ENCODE data around the gene GEN1.

GEN1 gene

DNA sequence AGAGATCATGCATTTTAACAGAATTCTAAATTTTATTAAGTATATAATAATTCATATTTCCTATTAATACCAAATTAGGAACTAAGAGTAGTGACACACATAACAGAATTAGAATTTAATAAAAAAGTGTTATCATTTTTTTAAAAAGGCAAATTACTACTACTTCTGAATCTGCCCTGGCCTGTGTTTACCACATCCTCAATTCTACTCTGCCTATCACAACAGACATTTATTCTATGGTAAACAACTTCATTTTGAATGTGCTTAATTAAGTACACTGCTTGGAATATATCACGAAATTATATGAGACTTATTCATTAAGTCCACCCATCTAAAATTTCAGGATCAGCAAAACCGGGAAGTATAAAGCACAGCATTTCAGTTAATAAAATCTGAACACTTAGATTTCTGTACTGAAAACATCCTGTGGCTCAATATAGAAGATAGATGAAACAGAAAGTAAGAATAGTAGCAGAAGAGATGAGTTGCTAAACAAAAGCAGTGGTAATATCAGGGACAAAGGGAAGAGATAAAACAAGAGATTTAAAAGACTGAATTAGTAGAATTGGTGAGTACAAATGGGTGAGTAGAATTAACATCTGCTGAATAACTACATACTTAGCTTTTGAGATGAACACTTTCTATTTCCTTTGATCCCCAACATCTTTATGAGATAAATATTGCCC is 4.0 kb upstream of the GEN1 start:
- Histone ChIP-seq H3K27me3 (no peaks in the 10 kb centered on the region), H3K9me3 (no peaks in the 10 kb centered on the region), H3K36me3 (no peaks in the 10 kb centered on the region; the same call in 1 of the 2 replicates), H3K4me1 (no peaks in the 10 kb centered on the region), H3K4me3 (ENCODE audit: low read depth, low read length) (no peak overlapping the region)
- DNase-seq: no peak
- TF ChIP-seq, protein P1, sequence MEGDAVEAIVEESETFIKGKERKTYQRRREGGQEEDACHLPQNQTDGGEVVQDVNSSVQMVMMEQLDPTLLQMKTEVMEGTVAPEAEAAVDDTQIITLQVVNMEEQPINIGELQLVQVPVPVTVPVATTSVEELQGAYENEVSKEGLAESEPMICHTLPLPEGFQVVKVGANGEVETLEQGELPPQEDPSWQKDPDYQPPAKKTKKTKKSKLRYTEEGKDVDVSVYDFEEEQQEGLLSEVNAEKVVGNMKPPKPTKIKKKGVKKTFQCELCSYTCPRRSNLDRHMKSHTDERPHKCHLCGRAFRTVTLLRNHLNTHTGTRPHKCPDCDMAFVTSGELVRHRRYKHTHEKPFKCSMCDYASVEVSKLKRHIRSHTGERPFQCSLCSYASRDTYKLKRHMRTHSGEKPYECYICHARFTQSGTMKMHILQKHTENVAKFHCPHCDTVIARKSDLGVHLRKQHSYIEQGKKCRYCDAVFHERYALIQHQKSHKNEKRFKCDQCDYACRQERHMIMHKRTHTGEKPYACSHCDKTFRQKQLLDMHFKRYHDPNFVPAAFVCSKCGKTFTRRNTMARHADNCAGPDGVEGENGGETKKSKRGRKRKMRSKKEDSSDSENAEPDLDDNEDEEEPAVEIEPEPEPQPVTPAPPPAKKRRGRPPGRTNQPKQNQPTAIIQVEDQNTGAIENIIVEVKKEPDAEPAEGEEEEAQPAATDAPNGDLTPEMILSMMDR (IDR thresholded peaks at IDR 0.05; ENCODE audit: low read depth, low read length): no peak

DNA sequence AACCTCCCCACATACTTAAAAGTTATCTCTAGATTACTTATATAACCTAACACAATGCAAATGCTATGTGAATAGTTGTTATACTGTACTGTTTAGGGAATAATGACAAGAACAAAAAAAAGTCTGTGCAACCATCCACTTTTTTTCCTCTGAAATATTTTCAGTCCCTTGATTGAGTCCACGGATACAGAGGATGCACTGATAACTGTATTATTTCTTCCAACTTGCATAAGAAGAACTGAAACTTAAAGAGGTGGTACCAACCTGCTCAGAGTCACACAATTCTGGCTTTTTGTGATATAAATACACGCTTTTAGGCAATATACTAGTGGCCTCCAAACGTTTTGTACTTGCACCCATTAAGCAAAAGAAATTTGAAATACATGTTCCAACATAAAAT is 1.7 kb upstream of the GEN1 start:
- Histone ChIP-seq H3K4me3 (ENCODE audit: low read depth, low read length) (peak overlapping the region; percentile 90), H3K36me3 (no peaks in the 10 kb centered on the region), H3K9me3 (no peaks in the 10 kb centered on the region), H3K4me1 (peaks cover 6% of the 10 kb centered on the region; the same call in 1 of the 2 replicates), H3K27me3 (no peaks in the 10 kb centered on the region)
- no peak for DNase-seq
- TF ChIP-seq, protein P1 (IDR thresholded peaks at IDR 0.05; ENCODE audit: low read depth, low read length): no peak

DNA sequence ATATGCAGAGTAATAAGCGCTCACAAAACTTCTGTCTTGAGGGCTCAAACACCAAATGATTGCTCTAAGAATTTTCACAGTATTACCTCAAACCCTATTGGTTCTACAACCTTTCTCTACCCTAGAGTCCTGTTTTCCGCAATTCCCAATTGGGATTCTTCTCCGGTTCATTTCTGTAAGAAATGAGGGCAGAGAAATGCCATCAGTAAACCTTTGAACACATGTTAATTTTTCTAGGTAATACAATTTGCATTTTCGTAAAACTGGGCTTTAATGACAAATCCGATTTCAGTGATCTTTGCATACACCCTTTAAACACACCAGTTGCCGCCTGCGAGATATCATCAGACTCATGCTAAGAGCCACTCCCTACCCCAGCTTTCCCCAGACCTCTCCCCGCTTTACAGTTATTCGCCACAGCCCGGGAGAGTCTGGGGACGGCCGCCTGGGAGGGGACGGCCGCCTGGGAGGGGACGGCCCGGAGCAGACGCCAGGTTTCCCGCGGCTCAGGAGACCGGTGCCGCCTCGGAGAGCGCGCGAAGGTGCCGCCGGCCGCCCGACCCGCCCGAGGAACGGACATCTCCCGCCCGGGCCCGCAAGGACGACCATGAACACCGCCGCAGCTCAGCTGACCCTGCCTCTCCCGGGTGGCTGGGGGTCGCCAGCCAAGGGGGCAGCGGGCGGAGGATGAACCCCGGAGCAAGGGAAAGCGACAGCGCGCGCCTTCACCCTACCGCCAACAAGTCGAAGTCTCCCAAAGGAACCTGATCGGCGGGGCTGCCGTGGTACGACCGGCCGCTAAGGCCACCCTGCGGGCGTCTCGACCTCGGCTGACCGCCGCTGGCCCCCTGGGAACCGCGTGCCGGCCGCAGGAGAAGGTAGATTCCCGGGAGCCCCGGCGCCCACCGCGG is 791 bp upstream of the GEN1 start:
- H3K36me3 ChIP-seq: no peaks in the 10 kb centered on the region
- H3K27me3 ChIP-seq: no peaks in the 10 kb centered on the region
- peak; percentile 81 for DNase-seq
- H3K4me3 ChIP-seq (ENCODE audit: low read depth, low read length): peak overlapping the region; percentile 90
- H3K4me1 ChIP-seq: peaks cover 9% of the 10 kb centered on the region; the same call in 1 of the 2 replicates
- no peaks in the 10 kb centered on the region for H3K9me3 ChIP-seq
- TF ChIP-seq, protein P1 (IDR thresholded peaks at IDR 0.05; ENCODE audit: low read depth, low read length): no peak

DNA sequence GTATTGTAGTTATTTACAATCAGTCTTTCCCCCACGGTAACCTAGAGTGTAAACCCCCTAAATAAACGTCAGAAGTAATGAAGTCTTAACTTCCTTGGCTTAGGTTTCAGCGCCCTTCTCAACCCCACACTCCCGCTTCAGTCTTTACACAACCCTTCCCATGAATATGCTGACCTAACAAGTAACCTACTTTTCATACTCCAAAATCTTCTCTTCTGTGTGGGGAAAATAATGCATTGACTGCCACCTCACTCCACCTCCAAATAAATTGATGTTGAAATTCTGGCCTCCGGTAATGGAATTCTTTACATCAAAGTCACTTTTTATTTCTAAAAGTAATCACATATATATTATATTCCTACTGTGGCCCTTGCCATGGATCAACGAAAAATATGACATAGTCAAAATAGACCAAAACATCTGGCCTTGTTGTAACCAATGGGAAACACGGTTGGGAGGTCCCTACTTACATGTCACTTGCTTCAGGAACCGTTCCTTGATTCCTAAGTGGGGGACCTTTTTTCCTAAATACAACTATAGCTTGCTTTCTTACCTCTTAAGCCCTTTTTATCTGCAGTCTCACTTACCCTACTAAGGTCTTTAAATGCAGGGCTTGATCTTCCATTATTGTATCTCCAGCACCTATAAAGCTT is 961 bp downstream of the GEN1 start:
- TF ChIP-seq, protein P1 (IDR thresholded peaks at IDR 0.05; ENCODE audit: low read depth, low read length): no peak
- Histone ChIP-seq H3K27me3 (no peaks in the 10 kb centered on the region), H3K36me3 (no peaks in the 10 kb centered on the region), H3K4me3 (ENCODE audit: low read depth, low read length) (peak overlapping the region; percentile 90), H3K4me1 (peaks cover 9% of the 10 kb centered on the region; the same call in 1 of the 2 replicates), H3K9me3 (no peaks in the 10 kb centered on the region)
- DNase-seq: no peak

DNA sequence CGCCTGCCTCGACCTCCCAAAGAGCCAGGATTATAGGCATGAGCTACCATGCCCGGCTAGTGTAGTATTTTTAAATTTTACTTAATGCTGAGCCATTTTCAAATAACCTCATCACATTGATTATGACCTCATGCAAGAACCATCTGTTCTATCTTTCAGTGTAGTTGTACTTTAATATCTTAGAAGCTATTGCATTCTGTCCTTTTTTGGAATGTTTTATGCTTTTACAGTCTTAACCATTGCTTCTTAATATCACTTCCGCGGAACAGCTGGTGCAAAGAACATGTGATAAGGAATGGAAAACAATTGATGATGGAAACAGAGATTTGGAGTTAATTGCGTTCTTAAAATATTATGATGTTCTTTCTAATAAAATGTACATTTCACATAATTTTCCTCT is 2.7 kb downstream of the GEN1 start:
- Histone ChIP-seq H3K36me3 (peaks cover 4% of the 10 kb centered on the region; the same call in 1 of the 2 replicates), H3K4me1 (peaks cover 9% of the 10 kb centered on the region; the same call in 1 of the 2 replicates), H3K9me3 (no peaks in the 10 kb centered on the region), H3K4me3 (ENCODE audit: low read depth, low read length) (no peak overlapping the region), H3K27me3 (no peaks in the 10 kb centered on the region)
- no peak for DNase-seq
- TF ChIP-seq, protein P1 (IDR thresholded peaks at IDR 0.05; ENCODE audit: low read depth, low read length): no peak
